GM21367 (cell line): ENCODE data around the gene TUT1.
"Not testable (repeated sequence)": the region's sequence is repeated elsewhere in the genome, so short reads cannot be mapped to it uniquely, and the experiment has no call there.

Experiments used
- ATAC-seq: cut with Tn5 transposase; IDR thresholded peaks from one replicate; pipeline ENCODE4 v1.9.1; 2021; ENCODE audit not compliant: unreplicated experiment

The TUT1 gene

DNA sequence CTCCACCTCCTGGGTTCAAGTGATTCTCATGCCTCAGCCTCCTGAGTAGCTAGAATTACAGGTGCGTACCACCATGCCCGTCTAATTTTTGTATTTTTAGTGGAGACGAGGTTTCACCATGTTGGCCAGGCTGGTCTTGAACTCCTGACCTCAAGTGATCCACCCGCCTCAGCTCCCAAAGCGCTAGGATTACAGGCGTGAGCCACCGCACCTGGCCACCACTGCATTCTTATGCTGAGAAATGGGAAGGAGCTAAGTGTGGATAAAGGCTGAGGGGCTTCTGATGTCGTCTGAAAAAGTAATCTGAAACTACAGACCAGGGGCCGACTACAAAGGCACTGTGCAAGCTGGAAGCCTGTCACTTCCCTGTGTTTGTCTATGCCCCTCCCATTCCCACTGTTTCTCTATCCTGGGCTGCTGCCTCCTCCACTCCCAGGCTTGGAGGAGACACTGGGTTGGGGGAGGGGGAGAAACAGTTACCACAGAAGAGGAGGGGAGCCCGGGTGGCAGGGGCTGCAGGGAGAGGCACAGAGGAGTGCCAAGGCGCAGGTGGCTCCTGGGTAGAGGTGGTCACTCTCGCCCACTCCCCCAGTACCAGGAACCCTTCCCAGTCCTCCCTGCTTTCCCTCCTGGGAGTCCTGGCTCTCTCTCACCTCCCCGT is 13.3 kb upstream of the TUT1 start:
- no peak for ATAC-seq

DNA sequence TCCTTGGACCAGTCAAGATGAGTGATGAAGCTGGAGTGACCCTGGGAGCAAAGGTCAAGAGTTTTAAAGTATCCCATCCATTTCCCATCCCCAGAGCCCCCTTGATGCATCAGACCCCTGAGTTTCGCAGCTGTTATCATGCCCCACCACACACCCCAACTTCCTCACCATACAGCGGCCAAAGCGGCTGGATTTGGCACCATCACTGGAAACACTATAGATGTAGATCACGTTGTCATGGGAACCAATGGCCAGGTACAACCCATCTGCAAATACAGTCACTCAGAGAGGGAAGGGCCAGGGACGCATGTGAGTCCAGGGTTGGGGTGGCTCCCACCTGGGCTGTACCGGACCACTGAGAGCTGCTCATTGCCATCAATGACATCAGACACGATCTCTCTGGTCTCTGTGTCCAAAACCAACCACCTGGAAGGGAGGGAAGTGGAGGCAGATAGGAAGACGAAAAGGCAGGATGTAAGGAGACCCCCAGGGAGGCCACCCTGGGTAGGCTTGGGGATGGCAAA is 12.5 kb upstream of the TUT1 start:
- ATAC-seq: no peak

DNA sequence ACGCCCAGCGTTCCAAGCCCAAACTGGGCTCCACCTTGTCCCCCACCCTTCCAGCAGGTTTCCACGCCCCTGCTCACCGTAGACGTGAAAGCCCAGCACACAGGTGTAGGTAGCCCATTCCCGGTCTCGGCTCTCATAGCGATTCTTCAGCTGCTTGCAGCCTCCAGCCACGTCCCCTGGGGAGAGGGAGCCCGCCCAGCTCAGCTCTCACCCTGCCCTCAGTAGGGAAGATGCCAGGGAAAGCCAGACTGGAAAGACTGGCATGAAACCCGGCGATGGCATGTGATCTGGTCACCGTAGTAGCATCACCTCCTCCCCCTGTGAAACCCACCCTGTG is 11.7 kb upstream of the TUT1 start:
- ATAC-seq: no peak

DNA sequence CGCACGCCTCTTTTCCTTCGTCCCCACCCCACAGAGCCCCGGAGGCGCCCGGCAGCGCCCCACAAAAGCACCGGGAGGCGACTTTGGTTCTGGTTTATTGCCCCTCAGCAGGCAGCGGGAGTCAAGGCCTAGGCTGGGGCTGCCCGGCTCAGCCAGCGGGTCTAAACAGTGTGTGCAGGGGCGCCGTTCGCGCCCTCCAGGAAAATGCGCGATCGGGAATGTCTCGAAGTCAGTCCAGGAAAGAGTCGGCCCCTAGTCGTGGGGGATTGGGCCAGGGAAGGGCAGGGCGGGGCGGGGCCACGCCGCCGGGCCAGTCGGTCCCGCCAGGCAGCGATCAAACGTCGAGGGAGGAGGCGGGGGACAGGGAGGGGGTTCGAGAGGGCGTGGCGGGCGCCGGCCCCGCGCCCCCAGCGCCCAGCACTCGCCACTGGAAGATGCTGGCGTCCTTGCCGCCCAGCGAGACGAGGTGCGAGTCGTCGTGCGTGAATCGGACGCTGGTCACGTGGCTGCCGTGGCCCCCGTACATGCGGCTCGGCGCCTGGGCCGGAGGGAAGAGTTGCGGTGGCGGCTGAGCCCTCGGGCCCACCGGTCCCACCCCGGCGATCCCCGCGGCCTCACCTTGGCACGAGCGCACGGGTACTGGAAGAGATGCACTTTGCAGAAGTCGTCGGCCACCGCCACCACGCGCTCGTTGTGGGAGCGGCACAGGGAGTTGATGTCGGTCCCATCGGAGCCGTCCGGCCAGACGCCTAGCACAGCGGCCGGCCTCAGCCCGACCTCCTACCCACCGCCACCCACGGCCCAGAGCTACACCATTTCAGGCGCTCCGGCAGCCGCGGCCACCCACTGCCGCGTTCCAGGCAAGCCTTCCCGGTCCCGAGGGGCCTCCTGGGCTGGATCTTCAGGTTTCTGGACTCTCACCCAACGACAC is 11.1 kb upstream of the TUT1 start:
- no peak for ATAC-seq

DNA sequence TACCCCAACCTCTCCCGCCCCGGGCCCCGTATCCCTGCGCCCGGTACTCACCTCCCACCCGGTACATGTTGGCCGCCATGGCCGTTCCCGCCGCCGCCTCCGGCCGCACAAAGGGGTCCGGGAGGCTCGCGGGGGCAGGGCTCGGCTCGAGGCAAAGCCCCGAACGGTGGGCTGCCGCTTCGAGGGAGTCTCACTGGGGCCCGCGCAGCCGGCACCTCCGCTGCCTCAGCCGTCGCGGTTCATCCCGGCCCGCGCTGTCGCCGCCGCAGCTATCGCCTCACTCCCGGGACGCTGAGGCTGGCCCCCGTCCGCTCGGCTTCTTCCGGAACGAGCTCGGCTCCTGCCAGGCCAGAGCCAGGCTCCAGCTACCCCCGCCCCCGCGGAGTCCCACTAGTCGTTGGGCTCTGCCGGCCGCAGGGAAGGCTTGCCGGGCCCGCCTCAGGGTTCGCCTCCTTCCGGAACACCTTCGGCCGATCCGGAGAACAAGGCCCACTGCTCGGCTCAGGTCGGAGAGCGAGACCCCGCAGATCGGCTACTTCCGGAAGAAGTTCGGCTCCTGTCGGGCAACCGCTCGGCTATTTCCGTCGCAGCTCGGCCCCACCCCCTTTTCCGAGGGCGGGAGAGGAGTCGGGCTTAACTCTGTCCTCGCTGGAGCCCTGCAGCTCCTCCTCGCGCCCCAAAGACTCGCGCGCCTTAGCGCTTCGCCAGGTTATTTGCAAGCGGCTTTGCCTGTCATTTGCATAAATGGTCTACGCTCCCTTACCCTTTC is 10.2 kb upstream of the TUT1 start, which contains the start of gene MTA2:
MTA2 (minus strand) TSS at position 494 of the 769 bp plus-strand sequence; CDS start at position 79, 415 bp downstream.
- peak; percentile 64 for ATAC-seq

DNA sequence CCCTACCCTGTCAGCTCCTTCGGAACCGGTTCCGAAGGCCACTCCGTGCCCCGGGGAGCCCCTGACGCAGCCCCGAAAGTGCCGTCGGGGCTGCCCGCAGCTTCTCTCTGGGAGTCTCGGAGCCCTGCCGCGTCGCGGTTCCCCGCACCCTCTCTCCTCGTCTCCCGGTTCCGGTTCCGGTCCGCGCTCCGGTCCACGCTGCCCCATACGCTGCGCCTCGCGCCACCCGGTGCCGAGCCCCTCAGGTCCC is 9.7 kb upstream of the TUT1 start:
- peak; percentile 1 for ATAC-seq

DNA sequence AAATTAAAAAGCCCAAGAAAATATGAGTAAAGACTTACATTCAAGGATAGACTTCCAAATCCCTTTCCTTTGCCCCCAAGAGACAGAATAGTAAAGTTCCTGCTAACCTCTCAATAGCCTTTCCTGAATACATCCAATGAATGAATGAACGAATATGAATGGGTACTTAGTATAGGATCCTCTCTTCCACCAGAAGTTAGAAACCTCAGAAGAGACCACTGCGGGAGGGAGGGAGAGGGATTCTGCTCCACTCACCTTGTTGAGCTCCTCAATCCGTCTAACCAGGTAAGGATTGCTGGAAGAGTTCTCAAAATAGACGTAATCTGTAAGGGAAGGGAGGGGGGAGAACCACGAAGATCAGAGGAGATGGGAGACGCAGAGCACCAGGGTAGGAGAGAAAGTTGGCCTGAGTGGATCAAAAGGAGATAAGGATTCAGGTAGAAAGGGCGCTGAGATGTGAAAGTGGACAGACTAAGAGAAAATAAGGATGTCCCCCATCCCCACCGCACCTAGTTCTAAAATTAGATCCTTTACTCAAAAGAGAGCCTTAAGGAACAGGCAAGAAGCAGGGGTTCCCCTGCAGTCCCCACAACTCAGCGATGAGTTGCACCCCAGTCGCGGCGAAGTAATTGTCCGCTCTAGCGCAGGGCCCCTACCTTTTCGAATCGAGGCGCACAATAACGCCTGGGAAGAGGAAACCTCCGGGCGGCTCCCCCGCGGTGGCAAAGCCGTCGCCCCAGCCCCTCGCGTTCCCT is 9.2 kb upstream of the TUT1 start:
- no peak for ATAC-seq

DNA sequence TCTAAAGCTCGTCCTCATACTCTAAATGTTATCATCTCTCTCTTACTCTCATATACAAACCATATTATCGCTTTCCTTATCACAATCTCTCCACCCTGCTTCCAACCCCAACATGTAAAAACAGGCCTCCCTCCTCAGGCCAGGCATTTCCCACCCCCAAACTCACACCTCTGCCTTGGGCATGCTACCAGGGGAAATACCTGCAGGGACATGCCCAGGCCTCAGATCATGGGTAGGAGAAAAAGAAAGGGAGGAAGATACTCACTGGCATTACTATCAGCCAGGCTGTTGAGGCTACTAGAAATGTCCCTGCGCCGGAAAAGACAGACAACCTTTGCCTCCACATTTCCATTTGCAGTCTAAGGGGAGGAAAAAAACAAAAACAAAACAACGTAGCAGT is 8.6 kb upstream of the TUT1 start:
- no peak for ATAC-seq

DNA sequence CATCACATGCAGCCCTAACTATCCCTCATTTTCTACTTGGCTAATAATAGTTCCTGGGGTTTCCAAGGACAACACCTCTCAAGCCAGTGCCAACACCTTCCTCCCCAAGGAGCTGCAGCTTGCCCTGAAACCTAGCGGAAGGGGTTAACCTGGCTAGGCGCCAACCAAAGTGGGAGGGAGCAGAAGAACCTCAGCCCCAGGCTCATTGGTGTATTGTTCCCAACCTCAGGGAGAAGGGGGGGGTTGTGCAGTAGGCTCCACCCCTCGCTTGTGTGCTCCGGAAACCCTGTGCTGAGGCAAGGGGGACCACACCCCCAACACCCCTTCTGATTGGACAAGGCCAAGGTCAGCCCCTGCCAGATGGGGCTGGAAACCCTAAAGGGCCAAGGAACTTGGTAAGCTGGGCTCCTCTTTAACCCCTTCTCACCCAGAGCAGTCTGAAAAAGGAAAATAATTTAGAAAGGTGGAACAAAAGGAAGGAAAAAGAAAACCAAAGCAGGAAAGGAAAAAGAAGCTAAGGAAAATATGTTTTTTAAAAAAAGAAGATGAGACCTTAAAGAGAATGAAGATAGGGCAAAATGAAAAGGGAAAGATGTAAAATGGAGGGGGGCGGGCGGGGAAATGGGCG is 7.9 kb upstream of the TUT1 start:
- peak; percentile 42 for ATAC-seq

DNA sequence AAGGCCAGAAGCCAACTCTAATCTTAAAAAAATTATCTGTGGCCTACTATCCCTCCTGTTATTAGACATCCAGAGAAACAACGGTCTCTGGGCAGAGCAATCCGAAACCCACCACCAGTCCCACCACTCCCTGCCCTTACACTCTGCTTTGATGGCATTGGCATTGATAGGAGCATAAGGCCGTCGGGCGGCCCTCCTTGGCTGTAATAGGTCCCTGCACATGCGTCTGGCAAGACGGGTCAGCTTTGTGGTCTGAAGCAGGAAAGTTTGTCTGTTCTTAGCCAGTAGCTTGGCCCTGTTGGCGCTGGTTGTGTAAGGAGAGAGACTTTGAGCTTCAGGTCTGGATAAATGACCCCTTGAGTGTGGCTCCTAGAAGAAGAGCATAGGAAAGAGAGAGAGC is 3.8 kb upstream of the TUT1 start:
- no peak for ATAC-seq

DNA sequence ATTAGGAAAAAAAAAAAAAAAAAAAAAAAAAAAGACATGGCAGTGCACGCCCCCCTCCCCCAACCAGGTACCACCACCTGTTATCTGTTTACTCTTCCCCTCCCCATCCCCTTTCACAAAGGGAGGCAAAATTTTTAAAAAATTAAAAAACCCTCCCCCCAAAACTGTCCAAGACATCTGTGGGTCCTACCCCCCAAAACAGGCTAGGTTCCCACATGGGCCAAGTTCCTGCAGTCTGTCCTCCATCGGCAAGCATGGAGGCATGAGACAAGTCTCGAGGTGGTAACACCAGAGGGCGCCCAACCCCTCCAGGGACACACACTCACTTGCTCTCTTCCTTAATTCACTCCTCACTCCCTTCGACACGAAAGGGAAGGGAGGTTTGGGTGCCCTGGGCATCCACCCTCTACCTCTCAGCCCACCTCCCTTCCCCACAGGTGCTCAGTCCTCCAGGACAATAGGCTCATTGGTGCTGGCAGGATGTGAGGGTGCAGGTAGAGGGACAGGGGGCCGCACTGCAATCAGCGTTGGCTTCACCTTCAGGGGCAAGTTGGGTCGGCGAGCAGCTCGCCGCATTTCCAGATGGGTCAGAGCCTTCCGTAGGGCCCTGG is 2.2 kb upstream of the TUT1 start:
- ATAC-seq: no peak

DNA sequence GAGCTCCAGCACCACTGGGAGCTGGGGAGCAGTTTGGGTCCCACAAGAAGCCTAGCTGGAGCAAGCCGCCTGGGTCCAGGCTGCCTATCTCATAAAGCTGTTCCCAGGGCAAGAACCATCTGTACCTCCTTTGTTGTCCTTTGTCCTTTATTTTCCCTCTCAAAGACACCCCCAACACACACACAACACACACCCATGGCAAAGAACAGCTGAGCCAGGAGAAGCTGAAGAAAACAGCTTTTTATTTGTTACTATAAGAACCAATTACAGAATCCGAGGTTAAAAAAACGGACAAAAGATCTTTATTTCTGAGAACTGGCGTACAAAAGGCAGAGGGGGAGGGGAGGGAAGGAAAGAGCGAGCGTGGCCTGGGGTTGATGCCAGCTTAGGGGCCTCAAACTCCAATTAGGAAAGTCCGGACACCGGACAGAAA is 1.7 kb upstream of the TUT1 start:
- ATAC-seq: no peak

DNA sequence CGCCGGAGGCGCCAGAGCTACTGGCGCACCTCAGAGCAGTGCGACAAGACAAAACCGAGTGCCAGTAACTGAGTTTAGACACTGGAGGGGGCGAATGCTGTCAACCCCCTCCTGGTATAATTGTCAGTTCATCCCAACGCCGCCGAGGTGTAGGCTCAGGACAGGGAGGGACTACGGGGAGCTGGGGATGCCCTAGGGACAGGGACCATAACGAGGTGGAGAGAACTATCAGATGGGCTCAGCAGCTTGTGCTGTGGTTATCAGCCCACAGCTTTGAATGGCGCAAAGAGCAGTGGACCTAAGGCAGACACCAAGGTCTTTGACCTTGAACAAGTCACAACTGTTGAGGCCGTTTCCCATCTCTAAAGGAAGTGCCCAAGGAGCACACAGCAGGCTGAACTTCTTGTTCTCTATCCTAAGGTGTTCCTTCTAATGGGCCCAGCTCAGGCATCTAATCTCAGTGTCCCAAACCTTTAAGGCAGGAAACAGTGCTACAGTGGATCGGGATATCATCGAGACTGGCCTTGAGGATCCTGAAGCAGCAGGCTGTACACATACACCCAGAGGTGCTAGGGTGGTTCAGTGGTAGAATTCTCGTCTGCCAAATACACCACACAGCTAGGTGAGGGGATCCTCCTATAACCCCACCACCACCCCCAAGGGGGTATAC is 958 bp upstream of the TUT1 start:
- no peak for ATAC-seq

DNA sequence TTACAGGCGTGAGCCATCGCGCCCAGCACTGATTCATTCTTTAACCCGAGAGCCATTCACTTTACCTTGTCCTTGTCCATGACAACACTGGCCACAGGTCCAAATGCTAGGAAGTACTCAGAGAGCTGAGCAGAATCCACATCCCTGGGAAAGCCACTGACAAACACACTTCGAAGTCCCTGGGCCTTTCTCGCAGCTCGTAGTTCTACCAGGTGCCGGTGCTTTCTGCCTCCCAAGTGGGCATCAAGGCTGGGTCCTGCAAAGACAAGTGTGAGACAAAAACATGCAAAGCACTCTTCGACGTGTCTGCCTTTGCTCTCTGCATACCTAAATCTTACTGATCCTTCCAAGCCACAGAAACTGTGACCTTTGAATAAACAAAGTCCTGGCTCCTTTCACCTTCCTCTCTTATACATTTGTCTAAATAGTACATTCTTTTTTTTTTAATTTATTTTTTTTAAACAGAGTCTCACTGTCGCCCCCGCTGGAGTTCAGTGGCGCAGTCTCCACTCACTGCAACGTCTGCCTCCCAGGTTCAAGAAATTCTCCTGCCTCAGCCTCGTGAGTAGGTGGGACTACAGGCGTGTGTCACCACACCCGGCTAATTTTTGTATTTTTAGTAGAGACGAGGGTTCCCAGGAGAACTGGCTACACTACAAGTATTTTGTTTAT is 2.2 kb downstream of the TUT1 start:
- no peak for ATAC-seq

DNA sequence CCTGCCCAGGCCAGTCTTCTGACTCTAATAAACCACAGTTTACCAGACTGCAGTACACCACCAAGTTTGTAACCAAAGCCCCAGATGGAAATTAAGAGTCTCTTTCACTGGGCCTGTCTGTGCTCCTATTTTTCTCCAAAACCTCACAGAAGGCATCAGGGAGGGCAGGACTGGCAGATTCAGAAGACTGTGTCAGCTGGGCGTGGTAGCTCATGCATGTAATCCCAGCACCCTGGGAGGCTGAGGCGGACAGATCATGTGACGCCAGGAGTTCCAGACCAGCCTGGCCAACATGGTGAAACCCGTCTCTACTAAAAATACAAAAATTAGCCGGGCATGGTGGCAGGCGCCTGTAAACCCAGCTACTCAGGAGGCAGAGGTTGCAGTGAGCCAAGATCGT is 6.0 kb downstream of the TUT1 start:
- ATAC-seq: not testable (repeated sequence)

DNA sequence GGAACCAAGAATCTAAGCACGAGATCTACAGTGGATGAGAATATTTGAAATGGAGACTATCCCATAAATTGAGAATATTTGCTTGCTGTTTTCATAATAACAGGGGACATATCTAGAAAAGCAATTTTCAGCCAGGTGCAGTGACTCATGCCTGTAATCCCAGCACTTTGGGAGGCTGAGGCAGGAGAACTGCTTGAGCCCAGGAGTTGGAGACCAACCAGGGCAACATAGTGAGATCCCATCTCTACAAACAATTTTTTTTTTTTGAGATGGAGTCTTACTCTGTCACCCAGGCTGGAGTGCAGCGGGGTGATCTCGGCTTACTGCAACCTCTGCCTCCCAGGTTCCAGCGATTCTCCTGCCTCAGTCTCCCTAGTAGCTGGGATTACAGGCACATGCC is 9.6 kb downstream of the TUT1 start:
- ATAC-seq: not testable (repeated sequence)

DNA sequence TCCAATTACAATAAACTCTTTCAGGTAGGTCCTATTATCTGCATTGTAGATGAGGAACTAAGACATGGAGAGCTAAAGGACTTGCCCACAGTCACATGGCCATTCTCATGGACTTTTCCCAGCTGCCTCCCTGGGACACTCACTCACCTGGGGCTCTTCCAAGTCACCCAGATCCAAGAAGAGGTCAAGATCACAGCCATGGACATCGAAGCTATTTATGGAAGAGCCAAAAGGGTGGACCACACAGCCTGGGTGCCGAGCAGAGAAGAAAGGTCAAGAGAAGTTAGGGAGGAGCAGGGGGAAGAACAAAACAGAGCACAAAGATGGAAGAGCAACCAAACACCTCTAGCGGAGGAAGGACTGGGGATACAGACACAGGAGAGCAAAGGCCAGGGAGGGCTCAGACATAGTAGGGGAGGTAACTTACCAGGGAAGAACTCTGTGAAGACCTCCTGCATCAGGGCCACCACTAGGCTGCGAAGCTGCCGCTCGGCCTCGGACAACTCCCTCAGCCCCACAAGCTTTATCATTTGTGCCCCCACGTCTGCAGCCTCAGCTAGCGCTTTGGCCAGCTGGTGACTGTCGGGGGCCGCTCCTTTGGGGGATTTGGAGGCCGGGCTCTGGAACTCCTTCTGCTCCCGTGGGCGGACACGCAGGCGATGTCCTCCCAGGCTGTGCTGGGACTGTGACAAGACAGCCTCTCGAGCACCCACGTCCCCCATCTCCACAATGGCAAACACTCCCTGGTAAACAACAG is 10.2 kb downstream of the TUT1 start:
- ATAC-seq: no peak

DNA sequence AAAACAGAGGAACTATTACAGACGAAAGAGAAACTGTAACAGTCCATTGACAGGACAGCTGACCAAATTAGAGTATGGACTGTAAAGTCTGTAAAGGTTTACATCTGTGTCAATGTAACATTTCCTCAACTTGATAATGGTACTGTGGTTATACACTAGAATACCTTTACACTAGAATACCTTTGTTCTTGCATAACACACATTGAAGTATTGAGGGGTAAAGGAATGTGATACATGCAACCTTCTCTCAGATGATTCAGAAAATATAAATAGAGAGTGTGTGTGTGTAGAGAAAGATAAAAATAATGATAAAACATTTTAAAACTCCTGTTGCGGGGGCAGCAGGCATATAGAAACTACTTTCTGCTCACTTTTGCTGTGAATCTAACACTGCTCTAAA is 12.1 kb downstream of the TUT1 start:
- ATAC-seq: no peak
